Hepatocyte (in vitro differentiated cells): ENCODE measurements around the gene NEDD4L. TPM values are rescaled to one million over a fixed set of nuclear protein-coding genes. Genes with fewer than 3 reads are reported as not detected.

ENCODE experiments used
- DNase-seq: peaks from one replicate; pipeline ENCODE4 v3.0.0-alpha.2; 2016; ENCODE audit warnings: low spot score
- H2AFZ ChIP-seq: fragments of 200-600 bp; sonication (generic); 2 replicates; pipeline ENCODE4 v1.6.0; 2016; ENCODE audit warnings: antibody characterized with exemption, mild to moderate bottlenecking
- H3K27ac ChIP-seq: fragments of 200-600 bp; sonication (generic); 2 replicates; pipeline ENCODE4 v1.5.1; 2016; ENCODE audit warnings: mild to moderate bottlenecking
- H3K27me3 ChIP-seq: fragments of 200-600 bp; sonication (generic); 2 replicates; pipeline ENCODE4 v1.6.1; 2016
- H3K36me3 ChIP-seq: fragments of 200-600 bp; sonication (generic); replicated peaks from 2 replicates; pipeline ENCODE4 v1.5.1; 2016; ENCODE audit warnings: low read depth; ENCODE audit not compliant: insufficient read depth
- H3K4me1 ChIP-seq: fragments of 200-600 bp; sonication (generic); 2 replicates; pipeline ENCODE4 v1.5.1; 2016; ENCODE audit warnings: mild to moderate bottlenecking, moderate library complexity; ENCODE audit not compliant: insufficient read depth
- H3K4me2 ChIP-seq: fragments of 200-600 bp; sonication (generic); 2 replicates; pipeline ENCODE4 v1.6.0; 2016
- H3K4me3 ChIP-seq: fragments of 200-600 bp; sonication (generic); 2 replicates; pipeline ENCODE4 v1.5.1; 2016; ENCODE audit warnings: mild to moderate bottlenecking
- H3K79me2 ChIP-seq: fragments of 200-600 bp; sonication (generic); 2 replicates; pipeline ENCODE4 v1.6.0; 2017; ENCODE audit warnings: mild to moderate bottlenecking
- H3K9me2 ChIP-seq: fragments of 200-600 bp; sonication (generic); replicated peaks from 2 replicates; pipeline ENCODE4 v1.6.0; 2017; ENCODE audit warnings: mild to moderate bottlenecking; ENCODE audit not compliant: insufficient read depth
- H3K9me3 ChIP-seq: fragments of 200-600 bp; sonication (generic); 2 replicates; pipeline ENCODE4 v1.5.1; 2016; ENCODE audit warnings: low read depth, mild to moderate bottlenecking
- H4K20me1 ChIP-seq: fragments of 200-600 bp; sonication (generic); 2 replicates; pipeline ENCODE4 v1.6.0; 2016; ENCODE audit warnings: mild to moderate bottlenecking; ENCODE audit not compliant: insufficient read depth, poor library complexity, severe bottlenecking
- CTCF ChIP-seq: fragments of 200-600 bp; sonication (generic); IDR thresholded peaks from 2 replicates; pipeline ENCODE4 v1.5.1; 2016; ENCODE audit warnings: antibody characterized with exemption, mild to moderate bottlenecking; ENCODE audit not compliant: poor library complexity
- EZH2 ChIP-seq: fragments of 200-600 bp; sonication (generic); IDR thresholded peaks from 2 replicates; pipeline ENCODE4 v1.6.1; 2016; ENCODE audit warnings: antibody characterized with exemption, mild to moderate bottlenecking, borderline replicate concordance
- EZH2phosphoT487 ChIP-seq: fragments of 200-600 bp; sonication (generic); IDR thresholded peaks from one replicate; pipeline ENCODE4 v1.6.1; 2018; ENCODE audit warnings: antibody characterized with exemption, mild to moderate bottlenecking, low read depth, moderate library complexity; ENCODE audit not compliant: unreplicated experiment, severe bottlenecking
- WGBS: methylation state at CpG from one replicate; pipeline ENCODE4 v1.1.6; 2016; ENCODE audit warnings: low lambda C conversion rate; ENCODE audit errors: missing lambda C conversion rate; 5-methylcytosine and 5-hydroxymethylcytosine counted together
- polyA plus RNA-seq: library from polyadenylated mRNA; unstranded; fragments of >200 nt; fragmentation: Nextera tagmentation; extraction: Ambion mirVana; gene quantifications from 2 replicates; pipeline ENCODE4 v1.2.1, GENCODE V29; 2016
- total RNA-seq: library from RNA; depleted of rRNA; stranded (reverse); fragments of >200 nt; gene quantifications from 2 replicates; pipeline ENCODE4 v1.2.3, GENCODE V29; 2014

Gene NEDD4L
- total and polyA plus RNA-seq, 2 experiments from 2014 or later: 104 to 140 TPM

- WGBS: 88% methylated on average over 4 of the region's 4 CpGs
Observed at GRCh38 chr18:58028109-58028784, 15.8 kb upstream of the NEDD4L start.

GRCh38 chr18:58032233-58032632, 11.8 kb upstream of the NEDD4L start:
- 68% methylated on average over 4 of the region's 4 CpGs for WGBS

More at GRCh38 chr18:58028109-58028784, 15.8 kb upstream of the NEDD4L start:
- no peaks in the 10 kb centered on the region for H3K9me2 ChIP-seq
- H3K4me1 ChIP-seq: peaks cover 40% of the 10 kb centered on the region
- no peaks in the 10 kb centered on the region for H4K20me1 ChIP-seq
- no peaks in the 10 kb centered on the region for H3K36me3 ChIP-seq
- no peak overlapping the region for H3K4me3 ChIP-seq
- no peak overlapping the region for H3K4me2 ChIP-seq
- no peaks in the 10 kb centered on the region for H3K27me3 ChIP-seq
- no peak for DNase-seq
- H3K79me2 ChIP-seq: no peaks in the 10 kb centered on the region
- H3K9me3 ChIP-seq: no peaks in the 10 kb centered on the region
- peak overlapping the region; percentile 53 for H3K27ac ChIP-seq
- TF ChIP-seq CTCF (no peak), EZH2phosphoT487 (no peak), EZH2 (no peak)
- H2AFZ ChIP-seq: no peak overlapping the region

GRCh38 chr18:58033216-58033615, 10.8 kb upstream of the NEDD4L start:
- no peaks in the 10 kb centered on the region for H4K20me1 ChIP-seq
- H3K36me3 ChIP-seq: no peaks in the 10 kb centered on the region
- no peak overlapping the region for H3K4me3 ChIP-seq
- DNase-seq: no peak
- TF ChIP-seq EZH2 (no peak), CTCF (no peak), EZH2phosphoT487 (no peak)
- no peaks in the 10 kb centered on the region for H3K9me2 ChIP-seq
- H3K27me3 ChIP-seq: no peaks in the 10 kb centered on the region
- H3K79me2 ChIP-seq: no peaks in the 10 kb centered on the region
- 88% methylated on average over 3 of the region's 3 CpGs for WGBS
- H3K4me1 ChIP-seq: no peaks in the 10 kb centered on the region
- H3K4me2 ChIP-seq: no peak overlapping the region
- H3K9me3 ChIP-seq: no peaks in the 10 kb centered on the region
- H3K27ac ChIP-seq: no peak overlapping the region
- no peak overlapping the region for H2AFZ ChIP-seq

More at GRCh38 chr18:58032233-58032632, 11.8 kb upstream of the NEDD4L start:
- H3K79me2 ChIP-seq: no peaks in the 10 kb centered on the region
- H3K4me1 ChIP-seq: peaks cover 3% of the 10 kb centered on the region
- no peak overlapping the region for H2AFZ ChIP-seq
- TF ChIP-seq CTCF (no peak), EZH2 (no peak), EZH2phosphoT487 (no peak)
- H3K9me2 ChIP-seq: no peaks in the 10 kb centered on the region
- no peak overlapping the region for H3K27ac ChIP-seq
- no peak overlapping the region for H3K4me2 ChIP-seq
- H4K20me1 ChIP-seq: no peaks in the 10 kb centered on the region
- H3K36me3 ChIP-seq: no peaks in the 10 kb centered on the region
- no peaks in the 10 kb centered on the region for H3K9me3 ChIP-seq
- H3K27me3 ChIP-seq: no peaks in the 10 kb centered on the region
- DNase-seq: no peak
- no peak overlapping the region for H3K4me3 ChIP-seq
